HG03064 (cell line): ENCODE results near the gene TNRC18.

Experiments used
- ATAC-seq: cut with Tn5 transposase; IDR thresholded peaks from one replicate; pipeline ENCODE4 v1.9.1; 2021; ENCODE audit warnings: low read depth; ENCODE audit not compliant: unreplicated experiment

The TNRC18 gene

DNA sequence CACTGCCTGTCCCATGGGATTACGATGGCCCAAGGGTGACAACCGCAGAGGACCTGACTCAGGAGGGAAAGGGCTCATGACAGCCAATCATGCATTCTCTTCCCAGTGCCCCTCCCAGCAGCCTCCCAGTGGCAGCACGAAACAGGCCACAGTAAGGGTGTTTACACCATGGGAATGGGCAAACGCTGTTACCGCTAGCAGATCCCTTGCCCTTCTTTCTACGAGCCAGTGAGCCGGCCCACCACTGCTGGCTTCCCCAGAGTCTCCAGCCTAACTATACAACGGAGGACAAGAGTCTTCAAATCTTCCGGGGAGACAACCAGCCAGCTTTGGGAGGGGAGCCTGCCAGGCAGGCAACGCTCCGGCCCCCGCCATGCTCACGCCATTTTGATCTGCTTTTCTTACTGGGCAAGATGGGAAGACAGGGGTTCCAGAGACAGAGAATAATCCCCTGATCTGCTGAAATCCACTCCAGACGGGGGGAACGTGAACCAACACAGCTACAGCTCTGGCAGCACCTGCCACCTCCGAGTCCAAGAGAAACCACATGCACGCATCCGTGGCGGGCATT lies 71.1 kb downstream of the TNRC18 start:
- no peak for ATAC-seq

DNA sequence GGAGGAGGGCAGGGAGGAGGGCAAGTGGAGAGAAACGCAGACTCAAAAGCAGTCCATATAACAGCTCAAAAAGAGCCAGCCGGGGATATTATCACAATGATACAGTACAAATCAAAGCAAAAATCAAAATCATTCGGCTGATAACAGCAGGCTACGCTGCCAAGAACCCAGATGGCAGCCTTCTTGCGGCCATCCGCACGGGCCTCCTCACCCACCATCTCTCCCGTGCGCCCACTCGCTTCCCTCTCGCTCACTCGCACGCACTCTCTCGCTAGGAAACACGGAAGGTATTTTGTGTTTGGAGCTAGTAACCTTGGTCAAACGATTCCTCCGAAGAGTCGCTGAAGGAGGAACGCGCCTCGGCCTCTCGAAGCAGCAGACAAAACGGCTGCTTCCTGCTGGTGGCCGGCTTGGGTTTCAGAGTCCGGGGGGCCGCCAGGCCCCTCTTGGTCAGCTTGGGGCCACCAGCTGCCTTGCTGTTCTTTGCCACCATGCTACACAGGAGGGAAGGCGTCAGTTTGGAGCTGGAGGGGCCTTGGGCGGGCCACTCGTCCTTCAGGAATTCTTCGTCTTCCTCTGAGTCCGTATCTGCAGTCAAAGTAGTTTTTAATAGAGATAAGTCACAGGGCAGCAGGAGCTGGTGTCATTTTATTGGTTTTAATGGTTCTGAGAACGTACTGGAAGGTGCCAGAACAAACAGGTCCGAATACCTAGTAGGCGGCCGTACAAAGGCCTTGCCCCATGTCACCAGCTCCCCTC lies 71.9 kb downstream of the TNRC18 start:
- ATAC-seq = no peak

DNA sequence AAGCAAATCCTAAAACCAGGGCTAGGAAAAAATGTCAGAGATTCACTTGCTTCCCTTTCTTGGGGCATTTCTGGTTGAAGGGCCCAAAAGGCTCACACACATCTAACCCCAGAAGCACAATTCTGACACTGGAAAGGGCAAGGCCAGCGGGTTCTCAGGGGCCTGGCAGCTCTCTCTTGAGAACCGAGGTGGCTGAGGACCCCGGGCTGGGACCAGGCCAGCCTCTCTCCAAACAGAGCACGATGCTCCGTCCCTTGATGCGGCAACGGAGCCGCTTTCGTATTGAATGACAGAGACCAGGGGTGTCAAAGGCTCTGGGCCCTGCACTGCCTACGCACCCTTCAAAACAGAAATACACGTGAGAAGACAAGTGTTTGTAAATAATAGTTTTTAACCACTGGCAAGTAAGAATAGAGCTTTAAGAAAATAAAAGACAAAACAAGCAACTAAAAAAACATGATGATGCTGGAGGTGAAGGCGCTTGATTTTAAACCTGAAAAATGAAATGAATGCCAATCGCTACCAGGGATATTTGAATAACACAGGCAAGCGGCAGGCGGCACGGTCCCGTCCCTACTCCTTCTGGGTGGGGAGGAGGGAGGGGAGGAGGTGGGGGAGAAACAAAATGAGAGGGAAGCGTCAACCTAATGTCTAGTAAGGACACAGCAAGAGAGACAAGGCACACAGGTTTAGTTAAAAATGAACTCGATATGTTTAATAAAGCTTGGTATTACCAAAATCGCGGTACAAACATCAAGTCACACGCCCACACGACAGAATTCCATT lies 72.8 kb downstream of the TNRC18 start:
- no peak for ATAC-seq

DNA sequence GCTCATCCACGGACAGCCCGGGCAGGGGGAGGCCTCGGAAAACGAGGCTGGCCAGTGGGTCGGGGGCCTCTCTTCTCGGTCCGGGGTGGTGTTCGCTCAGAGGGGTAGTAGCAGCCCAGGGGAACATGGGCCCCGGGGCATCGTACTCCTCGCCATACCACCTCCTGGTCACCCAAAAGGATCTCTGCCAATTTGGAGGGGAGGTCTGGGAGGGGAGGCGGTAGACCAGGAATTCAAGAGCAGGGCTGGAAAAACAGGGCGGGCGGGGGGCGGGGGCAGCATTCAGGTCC lies 73.5 kb downstream of the TNRC18 start:
- no peak for ATAC-seq

- ATAC-seq = no peak
Observed at GRCh38 chr7:5349437-5350173, 74.0 kb downstream of the TNRC18 start.

DNA sequence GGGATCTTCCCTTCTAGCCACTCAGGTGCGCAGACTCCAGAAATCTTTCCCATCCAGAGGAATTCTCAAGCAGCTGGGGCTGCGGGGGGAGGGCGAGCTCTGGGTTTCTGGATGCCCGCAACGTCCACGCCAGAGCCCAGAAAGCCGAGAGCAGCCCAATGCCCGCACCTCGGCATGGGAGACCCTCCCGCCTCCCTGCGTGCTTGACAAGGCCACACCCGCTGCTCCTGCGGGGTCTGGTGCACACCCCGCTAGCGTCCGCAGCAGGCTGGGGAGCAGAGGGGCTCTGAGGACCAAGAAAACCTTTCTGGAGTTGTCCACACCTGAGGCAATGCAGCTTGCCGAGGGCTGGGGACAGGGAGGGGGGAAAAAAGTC lies 74.6 kb downstream of the TNRC18 start:
- ATAC-seq = no peak

DNA sequence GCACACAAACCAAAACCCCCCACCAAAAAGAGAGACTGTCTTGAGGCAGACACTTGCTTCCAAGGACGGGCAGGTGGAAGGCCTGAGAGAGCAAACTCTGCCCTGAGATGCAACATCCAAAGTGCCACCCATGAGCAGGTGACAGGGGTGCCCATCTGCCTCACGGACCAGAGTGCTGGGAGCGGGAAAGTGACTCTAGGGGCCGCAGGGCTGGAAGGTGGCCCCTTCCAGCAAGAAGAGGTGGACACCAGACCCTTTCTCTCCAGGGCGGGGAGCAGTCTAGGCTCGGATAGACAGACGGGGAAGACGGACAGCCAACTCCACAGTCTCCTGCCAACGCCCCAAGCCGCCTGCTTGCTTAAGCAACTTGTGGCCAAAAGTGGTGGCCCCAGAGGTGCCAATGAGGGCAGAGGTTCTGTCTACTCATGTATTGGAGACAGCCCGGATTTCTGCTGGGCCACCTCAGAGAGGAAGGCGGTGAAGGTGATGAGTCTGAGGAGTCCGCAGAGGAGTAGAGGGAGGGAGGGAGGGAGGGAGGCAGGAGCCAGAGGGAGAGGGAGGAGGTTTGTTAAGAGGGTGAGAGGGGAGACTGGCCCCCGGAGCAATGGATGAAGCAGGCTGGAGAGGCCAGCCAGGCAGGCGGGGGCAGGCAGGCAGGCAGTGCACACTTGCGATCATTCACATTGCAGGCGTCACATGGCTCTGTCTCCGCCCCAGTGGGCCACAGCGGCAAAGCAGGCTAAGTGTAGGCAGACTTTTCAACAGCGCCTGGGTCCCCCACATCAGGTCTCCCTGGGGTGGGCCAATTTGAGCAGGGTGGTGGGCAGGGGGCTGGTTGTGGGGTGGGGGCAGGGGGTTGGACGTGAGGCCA lies 75.3 kb downstream of the TNRC18 start:
- no peak for ATAC-seq

- no peak for ATAC-seq
Observed at GRCh38 chr7:5345671-5346070, 78.0 kb downstream of the TNRC18 start.

DNA sequence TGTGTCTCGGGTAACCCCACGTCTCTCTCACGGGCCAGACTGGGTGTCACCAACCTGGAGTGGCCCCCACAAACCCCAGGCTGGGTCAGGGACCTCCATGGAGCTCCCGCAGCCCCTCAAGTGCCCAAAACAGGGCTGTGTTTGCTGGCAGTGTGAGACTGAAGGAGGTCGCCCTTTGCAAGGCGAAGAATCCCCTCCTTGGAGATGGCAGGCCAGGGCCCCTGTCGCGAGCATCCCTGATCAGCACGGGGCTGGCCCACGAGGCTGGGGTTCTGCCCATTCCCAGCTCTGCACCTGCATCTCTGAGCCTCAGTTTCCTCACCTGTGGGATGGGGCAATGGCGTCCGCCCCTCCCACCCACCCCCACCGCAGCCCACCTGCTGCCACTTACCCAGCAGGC lies 78.5 kb downstream of the TNRC18 start:
- ATAC-seq = no peak

DNA sequence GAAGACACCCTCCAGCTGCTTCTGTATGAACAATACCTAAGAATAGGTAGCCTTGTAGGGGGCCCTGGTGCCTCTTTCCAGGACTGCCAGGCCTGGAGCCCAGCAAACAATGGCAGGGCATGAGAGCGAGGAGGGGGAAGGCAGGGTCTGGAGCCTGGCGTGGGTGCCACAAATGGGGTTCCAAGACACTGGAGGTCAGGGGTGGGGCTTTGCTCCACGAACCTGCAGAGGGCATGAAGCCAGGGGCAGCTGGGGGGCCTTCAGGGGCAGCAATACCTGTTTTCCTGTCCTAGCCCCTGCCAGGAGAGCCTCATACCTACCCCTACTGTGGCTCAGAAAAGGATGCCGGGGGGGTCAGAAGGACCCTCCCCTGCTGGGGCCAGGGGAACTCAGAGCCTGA lies 79.3 kb downstream of the TNRC18 start:
- ATAC-seq = no peak

DNA sequence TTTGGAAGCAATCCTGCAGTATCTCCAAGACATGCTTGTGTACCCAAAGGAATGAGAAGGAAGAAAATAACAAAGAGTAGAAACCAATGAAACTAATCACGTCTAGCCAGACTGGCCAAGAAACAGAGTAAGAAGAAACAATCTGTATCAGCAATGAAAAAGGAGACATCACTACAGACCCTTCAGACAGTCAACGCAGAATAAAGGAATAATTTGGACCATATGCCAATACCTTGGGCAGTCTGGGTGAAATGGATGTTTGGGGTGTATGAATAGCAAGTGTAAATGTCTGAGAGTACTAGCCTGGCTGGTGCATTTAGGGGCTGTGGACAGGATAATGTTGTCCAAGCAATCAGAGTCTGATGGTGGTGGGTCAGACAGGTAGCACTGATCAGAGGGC lies 79.8 kb downstream of the TNRC18 start:
- ATAC-seq = no peak

- ATAC-seq = no peak
Observed at GRCh38 chr7:5342631-5343030, 81.0 kb downstream of the TNRC18 start.

GRCh38 chr7:5339955-5340354 lies 83.7 kb downstream of the TNRC18 start:
- no peak for ATAC-seq

DNA sequence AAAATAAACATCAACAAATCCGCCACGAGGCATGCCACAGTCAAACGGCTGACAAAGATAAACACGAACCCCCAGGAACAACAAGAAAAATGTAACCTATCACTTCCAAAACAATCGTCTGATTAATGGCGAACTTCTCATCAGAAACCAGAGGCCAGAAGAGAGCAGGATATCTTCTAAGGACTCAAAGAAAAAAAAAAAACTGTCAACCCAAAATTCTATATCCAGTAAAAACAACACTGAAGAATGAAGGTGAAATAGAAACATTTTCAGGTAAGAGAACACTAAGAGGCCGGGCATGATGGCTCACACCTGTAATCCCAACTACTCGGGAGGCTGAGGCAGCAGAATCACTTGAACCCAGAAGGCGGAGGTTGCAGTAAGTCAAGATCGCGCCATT lies 86.6 kb downstream of the TNRC18 start:
- no peak for ATAC-seq

DNA sequence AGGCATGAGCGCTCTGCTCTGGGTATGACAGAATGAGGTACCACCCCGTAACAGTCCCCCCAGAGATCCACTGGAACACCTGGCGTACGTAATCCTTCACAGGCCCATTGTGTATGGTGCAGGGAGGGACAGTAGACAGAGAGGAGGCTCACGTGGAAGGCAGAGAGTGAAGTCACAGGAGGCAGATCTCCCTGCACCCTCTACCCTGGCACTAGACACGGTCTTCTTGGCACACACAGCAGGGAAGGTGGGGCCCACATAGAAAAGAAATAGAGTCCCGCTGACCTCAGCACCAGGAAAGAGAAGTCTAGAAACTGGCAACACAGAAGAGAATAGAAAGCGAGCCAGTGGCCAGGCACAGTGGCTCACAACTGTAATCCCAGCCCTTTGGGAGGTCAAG lies 89.0 kb downstream of the TNRC18 start:
- no peak for ATAC-seq

DNA sequence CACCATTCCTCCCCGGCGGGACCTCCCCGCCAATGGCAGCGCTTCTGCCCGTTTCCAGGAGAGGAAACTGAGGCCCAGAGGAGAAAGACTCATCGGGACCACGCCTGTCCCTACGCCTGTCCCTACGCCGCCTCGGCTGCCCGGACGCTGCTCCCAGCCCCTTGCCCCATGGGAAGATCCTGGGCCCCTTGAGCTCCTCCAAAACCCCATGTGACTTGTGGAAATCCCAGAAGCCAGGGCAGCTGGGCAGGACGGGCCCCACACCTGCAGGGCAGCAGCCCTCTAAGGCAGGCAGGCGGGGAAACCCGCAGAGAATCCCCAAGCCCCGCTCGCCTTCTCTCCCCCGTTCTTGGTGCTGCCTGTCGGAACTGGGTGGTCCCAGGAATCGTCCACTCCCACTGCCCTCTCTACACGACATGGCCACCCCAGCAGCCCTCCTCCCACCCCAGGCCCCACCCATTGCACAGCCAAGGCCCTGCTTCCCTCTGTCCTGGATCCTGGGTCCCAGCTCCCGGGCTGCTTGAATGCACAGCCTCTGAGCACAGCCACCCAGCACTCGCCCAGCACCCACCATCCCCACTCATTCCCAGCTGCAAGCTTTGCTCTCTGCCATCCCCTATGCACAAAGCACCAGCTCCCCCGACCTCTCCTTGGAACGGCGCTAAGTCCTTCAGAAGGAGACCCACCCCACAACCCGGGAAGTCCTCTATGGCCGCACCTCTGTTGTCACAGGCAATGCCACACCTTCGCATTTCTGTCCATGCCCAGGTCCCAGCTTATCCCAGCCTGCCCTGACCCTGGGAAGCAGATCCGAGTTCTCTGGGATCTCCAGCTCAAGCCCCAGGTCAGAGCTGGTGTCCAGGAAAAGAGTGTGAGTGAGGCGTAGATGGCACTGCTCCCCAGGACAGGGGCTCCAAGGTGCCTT lies 90.3 kb downstream of the TNRC18 start:
- ATAC-seq = no peak

GRCh38 chr7:5332579-5332978 lies 91.1 kb downstream of the TNRC18 start:
- ATAC-seq = no peak

GRCh38 chr7:5330288-5330687 lies 93.3 kb downstream of the TNRC18 start:
- no peak for ATAC-seq

GRCh38 chr7:5324961-5325360 lies 98.7 kb downstream of the TNRC18 start:
- no peak for ATAC-seq
